Naive thymus-derived CD4-positive, alpha-beta T cell (primary cell): Measurements from ENCODE around the gene CTSA. TPM values are rescaled to one million over a fixed set of nuclear protein-coding genes. Genes with fewer than 3 reads are reported as not detected.

Experiments
- ATAC-seq: fragments of 150-1000 bp; cut with Tn5 transposase; 2 replicates; pipeline ENCODE4 v1.10.0; 2021; ENCODE audit warnings: mild to moderate bottlenecking, moderate library complexity
- CTCF ChIA-PET: fragments of 350-600 bp; sonication (Branson Sonifier 250); formaldehyde crosslinking; loops from one replicate; lab custom pipeline; 2021; ENCODE audit warnings: antibody characterized with exemption; lab: Charles Lee
- POLR2A ChIA-PET: fragments of 350-600 bp; sonication (Branson Sonifier 250); formaldehyde crosslinking; loops from one replicate; lab custom pipeline; 2021; ENCODE audit warnings: antibody characterized with exemption, inconsistent platforms; lab: Charles Lee
- DNase-seq, 9 donors: peaks; one replicate each; pipeline versions ENCODE4 v3.0.0 to v3.0.0-alpha.2; 2020 to 2022; ENCODE audit warnings: mixed read lengths in 1 of 9
- H3K27ac ChIP-seq: one replicate; pipeline ENCODE4 v1.7.0; 2013; ENCODE audit warnings: mild to moderate bottlenecking, low read depth, low read length, moderate library complexity
- H3K27me3 ChIP-seq, 2 donors: one replicate each; pipeline ENCODE4 v1.7.0; 2013; ENCODE audit warnings: low read length in 2 of 2, mild to moderate bottlenecking in 2 of 2, moderate library complexity in 2 of 2; ENCODE audit not compliant: control insufficient read depth in 2 of 2, insufficient read depth in 2 of 2
- H3K36me3 ChIP-seq, 3 experiments: 1 replicate in 2 of 3; 2 replicates in 1 of 3; pipeline ENCODE4 v1.7.0; 2013; ENCODE audit warnings: low read length in 3 of 3, mild to moderate bottlenecking in 3 of 3, moderate library complexity in 1 of 3; ENCODE audit not compliant: insufficient read depth in 3 of 3, control insufficient read depth in 2 of 3
- H3K4me1 ChIP-seq, 2 donors: one replicate each; pipeline ENCODE4 v1.7.0; 2013; ENCODE audit warnings: low read length in 2 of 2, mild to moderate bottlenecking in 2 of 2, moderate library complexity in 1 of 2; ENCODE audit not compliant: control insufficient read depth in 2 of 2, insufficient read depth in 2 of 2
- H3K4me3 ChIP-seq: 2 replicates; pipeline ENCODE4 v1.7.0; 2013; ENCODE audit warnings: mild to moderate bottlenecking, low read length
- H3K9me3 ChIP-seq, 3 experiments: 1 replicate in 2 of 3; 2 replicates in 1 of 3; pipeline ENCODE4 v1.7.0; 2013; ENCODE audit warnings: low read length in 3 of 3; ENCODE audit not compliant: control insufficient read depth in 2 of 3
- H3K27ac Mint-ChIP-seq, 9 donors: one replicate each; pipeline ENCODE4 v1.8.0; 2020 to 2022; ENCODE audit warnings: mixed read lengths in 9 of 9, mild to moderate bottlenecking in 8 of 9, moderate library complexity in 5 of 9, inconsistent platforms in 2 of 9
- H3K27me3 Mint-ChIP-seq, 5 donors: one replicate each; pipeline ENCODE4 v1.8.0; 2021 to 2022; ENCODE audit warnings: mixed read lengths in 5 of 5, mild to moderate bottlenecking in 1 of 5
- H3K36me3 Mint-ChIP-seq, 5 donors: one replicate each; pipeline ENCODE4 v1.8.0; 2020 to 2022; ENCODE audit warnings: mixed read lengths in 5 of 5, mild to moderate bottlenecking in 3 of 5, inconsistent platforms in 1 of 5
- H3K4me1 Mint-ChIP-seq, 7 donors: one replicate each; pipeline ENCODE4 v1.8.0; 2020 to 2022; ENCODE audit warnings: mixed read lengths in 7 of 7, mild to moderate bottlenecking in 3 of 7, inconsistent platforms in 1 of 7
- H3K4me3 Mint-ChIP-seq, 10 donors: one replicate each; pipeline ENCODE4 v1.8.0; 2020 to 2022; ENCODE audit warnings: mild to moderate bottlenecking in 10 of 10, mixed read lengths in 10 of 10, moderate library complexity in 6 of 10, inconsistent platforms in 2 of 10
- H3K9me3 Mint-ChIP-seq, 11 donors: one replicate each; pipeline ENCODE4 v1.8.0; 2020 to 2022; ENCODE audit warnings: mixed read lengths in 11 of 11, mild to moderate bottlenecking in 4 of 11, inconsistent platforms in 1 of 11, moderate library complexity in 1 of 11
- intact Hi-C, 2 donors: fragments of 100-400 bp; cut with micrococcal nuclease; formaldehyde crosslinking; loops; one replicate each; pipeline ENCODE4 v1.15.1; 2023
- polyA plus RNA-seq, 2 donors: library from polyadenylated mRNA; unstranded; fragments of 300-500 nt; fragmentation: Illumina TruSeq; gene quantifications; one replicate each; pipeline ENCODE4 v1.2.3, GENCODE V29; 2021
- total RNA-seq, 6 experiments: library from RNA in 5 of 6; stranded (reverse) in 5 of 6; gene quantifications; 1 replicate in 5 of 6; 2 replicates in 1 of 6; pipeline ENCODE4 v1.2.3 and lab custom pipeline; 2021 to 2026

The CTSA gene
- total and polyA plus RNA-seq, 7 experiments from 2014 or later = 59.6 to 151 (median 65.1) TPM

GRCh38 chr20:45882469-45883099, 8.6 kb upstream of the CTSA start:
- H3K36me3 ChIP-seq = peaks cover 0 to 45% (median 19%) of the 10 kb centered on the region in 3 experiments
- no peaks in the 10 kb centered on the region for H3K27me3 ChIP-seq
- no peaks in the 10 kb centered on the region for H3K9me3 ChIP-seq
- H3K27me3 Mint-ChIP-seq = no peaks in the 10 kb centered on the region
- peaks cover 9 to 18% of the 10 kb centered on the region in 2 donors for H3K4me1 ChIP-seq
- peaks cover 26 to 43% (median 38%) of the 10 kb centered on the region in 7 donors for H3K4me1 Mint-ChIP-seq
- peak overlapping the region in 8 of 9 donors; percentile 9 to 87 (median 69) for H3K27ac Mint-ChIP-seq
- peaks cover 0 to 20% (median 10%) of the 10 kb centered on the region in 5 donors for H3K36me3 Mint-ChIP-seq
- no peak overlapping the region for H3K4me3 ChIP-seq
- DNase-seq (no peak), ATAC-seq (no peak)
- peak overlapping the region; percentile 62 to 90 (median 79) for H3K4me3 Mint-ChIP-seq
- no peak overlapping the region for H3K27ac ChIP-seq
- ChIA-PET POLR2A (interaction anchor here (0.5 to 6.0 kb wide), 8 partner anchors 9 to 480 kb away, joined by 3 to 64 read pairs (median 9); partner anchors contain the start of genes ACOT8, CTSA, NEURL2 and PCIF1), CTCF (no interaction called here)
- H3K9me3 Mint-ChIP-seq = peaks cover 0 to 1% (median 0%) of the 10 kb centered on the region in 11 donors
- intact Hi-C loops = no loop called here

DNA sequence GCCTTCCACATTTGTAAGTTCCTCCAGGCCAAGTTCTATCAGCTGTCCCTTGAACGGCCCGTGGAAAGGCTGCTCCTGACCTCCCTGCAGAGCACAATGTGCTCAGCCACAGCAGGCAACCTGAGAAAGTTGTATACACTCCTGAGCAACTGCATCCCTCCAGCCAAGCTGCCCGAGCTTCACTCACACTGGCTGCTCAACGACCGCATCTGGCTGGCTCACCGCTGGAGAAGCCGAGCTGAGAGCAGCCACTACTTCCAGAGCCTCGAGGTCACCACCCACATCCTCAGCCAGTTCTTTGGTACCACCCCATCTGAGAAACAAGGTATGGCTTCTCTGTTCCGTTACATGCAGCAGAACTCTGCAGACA, 8.1 kb upstream of the CTSA start:
- H3K27ac ChIP-seq = no peak overlapping the region
- Mint-ChIP-seq H3K36me3 (peaks cover 0 to 20% (median 10%) of the 10 kb centered on the region in 5 donors), H3K4me3 (peak overlapping the region in 9 of 10 donors; percentile 32 to 90 (median 41)), H3K27ac (peak overlapping the region in 7 of 9 donors; percentile 38 to 77 (median 55)), H3K9me3 (peaks cover 0 to 1% (median 0%) of the 10 kb centered on the region in 11 donors), H3K4me1 (peaks cover 26 to 43% (median 40%) of the 10 kb centered on the region in 7 donors), H3K27me3 (no peaks in the 10 kb centered on the region)
- CTCF ChIA-PET = interaction anchor here (1.5 kb wide), 1 partner anchor 52 kb away, joined by 3 read pairs; the partner anchor contains the start of gene PCIF1
- ATAC-seq (no peak), DNase-seq (no peak)
- intact Hi-C loops = no loop called here
- no peaks in the 10 kb centered on the region for H3K9me3 ChIP-seq
- H3K27me3 ChIP-seq = no peaks in the 10 kb centered on the region
- no peak overlapping the region for H3K4me3 ChIP-seq
- POLR2A ChIA-PET = interaction anchor here (0.5 to 6.0 kb wide), 7 partner anchors 8 to 479 kb away, joined by 3 to 64 read pairs (median 13); partner anchors contain the start of genes ACOT8, CTSA, NEURL2 and PCIF1
- H3K4me1 ChIP-seq = peaks cover 9 to 18% of the 10 kb centered on the region in 2 donors
- peaks cover 0 to 40% (median 15%) of the 10 kb centered on the region in 3 experiments for H3K36me3 ChIP-seq

DNA sequence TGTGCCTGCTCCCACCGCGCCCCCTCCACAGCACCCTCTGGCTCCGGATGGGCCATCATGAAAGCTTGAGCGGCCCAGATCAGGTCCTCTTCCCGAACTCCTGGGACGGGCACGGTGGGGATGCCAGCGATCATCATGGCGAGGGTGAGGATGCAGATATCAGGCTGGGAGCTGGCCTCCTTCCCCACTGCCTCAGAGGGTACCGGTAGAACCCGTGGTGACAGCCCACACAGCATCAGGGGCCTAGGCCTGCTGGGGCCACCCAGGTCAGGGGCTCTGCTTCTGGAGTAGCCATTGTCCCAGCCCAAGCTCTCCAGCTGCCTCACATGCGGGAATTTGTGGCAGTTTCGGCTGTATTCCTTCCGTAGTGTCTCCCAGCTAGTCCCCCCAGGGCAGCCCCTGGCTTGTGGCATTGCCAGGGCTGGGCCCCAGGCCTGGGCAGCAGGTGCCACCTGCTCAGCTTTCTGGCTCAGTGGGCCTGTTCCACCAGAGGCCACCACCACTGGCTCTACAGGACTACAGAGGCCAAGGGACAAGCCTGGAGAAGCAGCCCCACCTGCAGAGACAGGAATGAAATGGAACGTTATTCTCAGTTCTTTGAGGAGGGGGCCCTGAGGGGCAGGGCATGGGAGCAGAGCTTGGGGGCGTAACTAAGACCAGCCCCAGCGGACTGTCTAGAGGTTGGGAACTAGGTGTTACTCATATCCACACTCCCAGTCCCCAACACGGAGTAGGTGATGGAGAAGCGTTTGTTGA, 4.4 kb upstream of the CTSA start:
- peaks cover 0 to 16% (median 10%) of the 10 kb centered on the region in 5 donors for H3K36me3 Mint-ChIP-seq
- intact Hi-C loops = no loop called here
- H3K27ac ChIP-seq = no peak overlapping the region
- H3K4me3 ChIP-seq = no peak overlapping the region
- peaks cover 13% of the 10 kb centered on the region in 2 donors for H3K4me1 ChIP-seq
- no peak for ATAC-seq
- ChIA-PET CTCF (interaction anchor here (0.8 kb wide), 1 partner anchor 48 kb away, joined by 4 read pairs; the partner anchor contains the start of gene PCIF1), POLR2A (interaction anchor here (0.8 to 1.2 kb wide), 2 partner anchors 29 to 47 kb away, joined by 3 read pairs; partner anchors contain the start of gene PCIF1)
- peaks cover 0 to 1% (median 0%) of the 10 kb centered on the region in 11 donors for H3K9me3 Mint-ChIP-seq
- no peak for DNase-seq
- peaks cover 22 to 40% (median 38%) of the 10 kb centered on the region in 7 donors for H3K4me1 Mint-ChIP-seq
- no peaks in the 10 kb centered on the region for H3K27me3 Mint-ChIP-seq
- no peak overlapping the region for H3K4me3 Mint-ChIP-seq
- H3K27ac Mint-ChIP-seq = peak overlapping the region in 1 of 9 donors; percentile 59
- H3K36me3 ChIP-seq = peaks cover 0 to 40% (median 11%) of the 10 kb centered on the region in 3 experiments
- no peaks in the 10 kb centered on the region for H3K9me3 ChIP-seq
- no peaks in the 10 kb centered on the region for H3K27me3 ChIP-seq

DNA sequence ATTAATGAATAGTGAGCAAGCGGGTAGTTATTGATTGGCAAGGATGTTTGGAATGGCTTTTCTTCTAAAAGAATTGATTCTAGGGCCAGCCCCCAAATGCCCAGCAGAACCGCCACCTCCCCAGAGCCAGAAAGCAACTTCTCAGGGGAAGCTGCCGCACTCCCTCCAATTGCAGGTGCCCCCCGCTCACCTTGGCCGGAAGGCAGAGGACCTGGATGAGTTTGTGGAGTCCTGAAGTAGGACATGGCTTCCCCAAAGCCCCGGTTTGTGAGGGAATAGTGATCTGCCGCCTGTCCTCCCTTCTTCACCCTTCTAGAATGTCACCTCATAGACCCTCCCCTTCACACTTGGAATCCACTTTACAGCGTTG, 3.8 kb upstream of the CTSA start, which contains the start of gene SPATA25:
Gene SPATA25 (minus strand): TSS at position 277 of the 370 bp plus-strand sequence. CDS start 32 bp downstream, at position 245.
- H3K4me3 Mint-ChIP-seq = peak within 1 kb of the TSS in 1 of 10 donors; percentile 45
- H3K4me3 ChIP-seq = no peak within 1 kb of the TSS
- ATAC-seq = no peak
- H3K9me3 ChIP-seq = no peaks in the 10 kb centered on the region
- CTCF ChIA-PET = no interaction called here
- H3K36me3 ChIP-seq = peaks cover 0 to 40% (median 10%) of the 10 kb centered on the region in 3 experiments
- POLR2A ChIA-PET = interaction anchor here (0.8 kb wide), 1 partner anchor 47 kb away, joined by 3 read pairs; the partner anchor contains the start of gene PCIF1
- peaks cover 21 to 41% (median 38%) of the 10 kb centered on the region in 7 donors for H3K4me1 Mint-ChIP-seq
- DNase-seq = no peak
- no peaks in the 10 kb centered on the region for H3K27me3 Mint-ChIP-seq
- H3K27ac ChIP-seq = no peak within 1 kb of the TSS
- H3K4me1 ChIP-seq = peaks cover 14 to 18% of the 10 kb centered on the region in 2 donors
- H3K27me3 ChIP-seq = no peaks in the 10 kb centered on the region
- intact Hi-C loops = no loop called here
- peaks cover 0 to 1% (median 0%) of the 10 kb centered on the region in 11 donors for H3K9me3 Mint-ChIP-seq
- peaks cover 0 to 15% (median 10%) of the 10 kb centered on the region in 5 donors for H3K36me3 Mint-ChIP-seq
- H3K27ac Mint-ChIP-seq = peak within 1 kb of the TSS in 3 of 9 donors; percentile 33 to 59 (median 40)

DNA sequence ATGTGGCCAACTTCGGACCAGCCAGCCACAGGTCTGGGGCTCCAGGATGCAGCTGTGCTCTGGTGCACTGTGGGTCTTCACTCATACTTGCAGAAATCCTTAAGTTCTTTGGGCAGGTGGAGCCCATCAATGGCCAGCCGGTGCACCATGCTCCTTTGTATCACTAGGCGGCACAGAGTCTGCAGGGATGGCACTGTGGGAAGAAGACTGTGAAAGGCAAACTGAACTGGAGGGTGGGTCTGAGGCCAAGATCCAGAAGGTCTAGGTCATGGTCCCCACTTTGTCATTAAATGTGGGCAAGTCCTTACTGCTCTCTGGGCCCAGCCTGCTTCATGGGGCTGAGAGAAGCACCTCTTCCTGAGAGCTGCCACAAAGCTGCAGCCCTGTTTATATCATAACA, 2.5 kb upstream of the CTSA start:
- ChIA-PET POLR2A (interaction anchor here (4.3 to 4.6 kb wide), 2 partner anchors 7 to 45 kb away, joined by 64 to 65 read pairs; partner anchors contain the start of genes PCIF1 and ZSWIM1), CTCF (interaction anchor here (0.8 to 1.3 kb wide), 2 partner anchors 38 to 39 kb away, joined by 3 to 6 read pairs; no protein-coding TSS in a partner anchor)
- DNase-seq (no peak), ATAC-seq (no peak)
- Mint-ChIP-seq H3K27me3 (no peaks in the 10 kb centered on the region), H3K9me3 (peaks cover 0 to 1% (median 0%) of the 10 kb centered on the region in 11 donors), H3K27ac (peak overlapping the region in 1 of 9 donors; percentile 63), H3K4me3 (peak overlapping the region in 1 of 10 donors; percentile 45), H3K4me1 (peaks cover 16 to 37% (median 35%) of the 10 kb centered on the region in 7 donors), H3K36me3 (peaks cover 0 to 9% (median 4%) of the 10 kb centered on the region in 5 donors)
- Histone ChIP-seq H3K9me3 (no peaks in the 10 kb centered on the region), H3K27ac (no peak overlapping the region), H3K4me1 (peaks cover 22 to 28% of the 10 kb centered on the region in 2 donors), H3K36me3 (peaks cover 0 to 29% (median 0%) of the 10 kb centered on the region in 3 experiments), H3K4me3 (no peak overlapping the region), H3K27me3 (no peaks in the 10 kb centered on the region)
- intact Hi-C loops = no loop called here
